T-helper 9 cell (primary cell): ENCODE results near the gene FAM131A.

Experiments used
- DNase-seq: peaks from one replicate; pipeline ENCODE4 v3.0.0-alpha.2; 2020

The FAM131A gene

DNA sequence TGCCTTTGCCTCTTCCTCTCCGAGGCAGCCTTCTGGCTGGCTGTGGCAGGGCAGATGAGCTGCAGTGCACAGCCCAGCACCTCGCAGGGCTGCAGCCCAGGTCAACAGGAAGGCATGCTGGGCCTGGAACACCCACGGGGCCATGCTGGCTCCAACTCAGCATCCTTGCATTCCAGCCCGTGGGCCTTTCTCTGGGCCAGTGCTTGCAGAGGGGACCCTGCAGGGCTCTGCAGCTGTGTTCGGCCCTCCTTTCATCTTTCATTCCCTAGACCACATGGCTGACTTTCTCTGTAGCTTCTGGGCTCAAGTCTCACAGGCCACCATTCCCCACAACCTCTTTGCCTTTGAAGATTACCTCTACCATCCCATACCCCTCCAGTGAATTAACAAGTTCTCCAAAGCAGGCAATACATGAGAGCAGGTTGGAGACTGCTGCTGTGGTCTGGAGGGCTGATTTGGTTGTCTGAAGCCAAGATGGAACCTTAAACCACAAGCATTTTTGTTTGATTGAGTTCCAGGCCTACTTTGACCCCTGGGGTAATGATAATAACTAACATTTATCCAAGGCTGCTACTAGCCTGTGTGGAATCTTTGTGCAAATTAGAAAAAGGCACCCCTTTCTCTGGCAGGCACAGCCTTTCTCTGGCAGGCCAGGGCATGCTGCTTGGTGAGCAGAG lies 5.9 kb downstream of the FAM131A start:
- no peak for DNase-seq

GRCh38 chr3:184344579-184345316 lies 7.3 kb downstream of the FAM131A start:
- DNase-seq = no peak

GRCh38 chr3:184345317-184346144 lies 8.1 kb downstream of the FAM131A start:
- DNase-seq = no peak

GRCh38 chr3:184346480-184347190 lies 9.2 kb downstream of the FAM131A start:
- no peak for DNase-seq

- no peak for DNase-seq
These were observed 10.1 kb downstream of the FAM131A start for GRCh38 chr3:184347321-184348056.

GRCh38 chr3:184348057-184348382 lies 10.6 kb downstream of the FAM131A start:
- DNase-seq = no peak

GRCh38 chr3:184349563-184350470 lies 12.4 kb downstream of the FAM131A start:
- no peak for DNase-seq

DNA sequence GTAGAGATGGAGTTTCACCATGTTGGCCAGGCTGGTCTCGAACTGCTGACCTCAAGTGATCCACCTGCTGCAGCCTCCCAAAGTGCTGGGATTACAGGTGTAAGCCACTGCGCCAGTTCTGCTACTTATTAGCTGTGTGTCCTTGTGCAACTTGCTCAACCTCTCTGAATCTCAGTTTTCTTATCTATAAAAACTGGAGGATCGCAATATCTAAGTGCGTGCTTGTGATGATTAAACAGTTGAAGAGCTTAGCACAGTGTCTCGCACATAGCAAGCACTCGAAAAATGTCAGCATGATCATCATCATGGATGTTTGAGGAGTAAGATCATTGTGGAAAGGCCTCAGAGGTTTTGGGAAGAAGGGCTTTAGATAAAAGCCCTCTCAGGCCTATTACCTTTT lies 13.2 kb downstream of the FAM131A start:
- DNase-seq = no peak

- no peak for DNase-seq
These were observed 14.2 kb downstream of the FAM131A start for GRCh38 chr3:184351511-184352148.

DNA sequence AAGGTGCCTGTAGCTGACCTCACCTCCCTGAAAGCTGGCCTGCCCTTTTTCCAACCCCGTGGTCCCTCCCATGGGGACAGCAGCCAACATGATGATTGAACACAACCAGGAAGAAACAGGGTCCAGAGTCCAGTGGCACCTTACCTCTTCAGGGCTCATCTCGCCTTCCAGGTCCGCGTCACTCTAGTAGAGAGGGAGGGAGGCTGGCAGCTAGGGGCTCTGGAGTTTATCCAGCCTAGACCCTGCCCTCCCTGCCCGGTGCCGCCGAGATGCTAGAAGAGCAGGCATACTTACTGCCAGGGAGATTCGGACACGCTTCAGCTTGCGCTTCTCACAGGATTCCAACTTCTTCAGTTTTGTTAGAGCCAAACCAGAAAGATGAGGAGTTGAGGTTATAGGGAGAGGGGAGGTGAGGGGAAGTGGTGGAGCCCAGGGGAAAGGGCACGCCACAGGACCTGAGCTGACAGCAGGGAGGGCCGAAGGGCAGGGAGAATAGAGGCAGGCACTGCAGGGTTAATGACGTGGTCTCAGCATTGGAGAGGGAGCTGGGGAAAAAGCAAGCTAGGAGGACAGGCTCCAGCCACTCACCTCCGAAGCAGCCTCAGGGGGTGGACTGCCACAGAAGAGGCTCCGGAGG lies 14.9 kb downstream of the FAM131A start:
- no peak for DNase-seq

DNA sequence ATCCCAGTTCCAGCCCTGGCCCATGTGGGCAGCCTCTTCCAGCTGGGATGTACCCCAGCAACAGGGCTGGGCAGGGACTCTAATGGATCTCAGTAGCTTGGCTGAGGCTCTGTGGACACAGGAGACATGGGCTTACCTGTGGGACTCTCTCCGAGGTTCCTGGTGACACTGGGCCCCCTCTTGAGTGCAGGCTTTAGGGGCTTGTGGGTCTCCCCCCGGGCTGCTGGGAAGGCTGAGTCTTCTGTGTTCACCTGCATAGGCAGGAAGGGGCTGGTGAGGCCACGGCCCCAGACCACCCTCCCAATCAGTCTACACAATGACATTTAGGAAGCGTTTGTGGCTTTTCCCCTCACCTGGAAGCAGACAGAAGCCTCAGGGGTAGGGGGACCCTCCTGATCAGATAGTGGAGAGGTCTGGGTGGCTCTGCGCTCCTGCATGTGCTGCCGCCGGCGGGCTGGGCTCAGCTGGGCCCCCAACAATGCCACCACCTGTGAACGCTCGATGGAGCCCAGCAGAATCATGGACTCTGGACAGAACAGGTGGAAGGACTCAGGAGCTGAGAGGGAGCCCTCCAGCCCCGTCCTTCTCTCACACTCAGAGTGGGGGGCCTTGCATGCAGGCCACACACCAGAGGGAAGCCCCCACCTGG lies 15.6 kb downstream of the FAM131A start:
- no peak for DNase-seq

DNA sequence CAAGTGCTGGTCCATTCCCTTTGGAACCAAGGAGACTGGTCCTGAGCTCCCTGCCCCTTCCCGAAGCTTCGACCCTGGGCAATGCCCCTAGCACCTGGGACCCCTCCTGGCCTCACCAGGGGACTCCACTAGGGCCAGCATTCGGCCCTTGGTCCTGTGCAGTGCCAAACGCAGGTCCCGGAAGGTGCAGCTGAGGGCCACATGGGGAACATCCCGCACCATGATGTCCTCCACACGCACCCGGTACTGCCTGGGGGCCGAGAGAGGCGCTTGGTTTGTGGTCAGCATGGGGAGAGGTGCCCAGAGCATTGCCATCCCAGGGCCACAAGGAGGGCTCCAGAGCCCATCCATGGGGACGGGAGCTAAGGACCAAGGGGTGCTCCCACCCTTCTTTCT lies 16.1 kb downstream of the FAM131A start:
- no peak for DNase-seq

DNA sequence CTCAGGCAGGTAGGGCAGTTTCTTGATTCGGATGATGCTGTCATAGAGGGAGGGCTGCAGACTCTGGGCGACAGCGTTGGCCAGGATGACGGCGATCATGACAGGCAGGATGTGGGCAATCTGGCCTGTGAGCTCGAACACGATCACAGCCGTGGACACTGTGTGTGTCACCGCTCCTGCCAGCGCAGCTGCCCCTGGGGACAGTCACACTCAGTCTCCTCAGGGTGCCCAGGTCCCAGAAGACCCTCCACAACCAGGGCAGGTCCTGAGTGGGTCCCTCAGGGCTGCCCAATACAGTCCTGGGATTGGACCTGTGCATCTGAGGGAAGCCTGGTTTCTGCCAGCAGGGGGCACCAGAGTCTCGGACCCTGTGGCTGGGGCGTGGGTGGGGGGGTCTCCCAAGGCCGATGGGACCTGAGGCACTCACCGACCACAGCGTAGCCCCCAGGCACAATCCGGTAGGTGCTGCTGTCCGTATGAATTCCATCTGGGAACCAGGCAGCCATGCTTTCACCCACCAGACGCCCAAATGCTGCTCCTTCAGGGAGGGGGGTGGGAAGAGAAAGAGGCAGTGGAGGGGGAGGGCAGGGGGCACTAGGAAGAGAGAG lies 16.8 kb downstream of the FAM131A start:
- DNase-seq = peak; percentile 64

GRCh38 chr3:184354754-184355153 lies 17.4 kb downstream of the FAM131A start:
- no peak for DNase-seq

DNA sequence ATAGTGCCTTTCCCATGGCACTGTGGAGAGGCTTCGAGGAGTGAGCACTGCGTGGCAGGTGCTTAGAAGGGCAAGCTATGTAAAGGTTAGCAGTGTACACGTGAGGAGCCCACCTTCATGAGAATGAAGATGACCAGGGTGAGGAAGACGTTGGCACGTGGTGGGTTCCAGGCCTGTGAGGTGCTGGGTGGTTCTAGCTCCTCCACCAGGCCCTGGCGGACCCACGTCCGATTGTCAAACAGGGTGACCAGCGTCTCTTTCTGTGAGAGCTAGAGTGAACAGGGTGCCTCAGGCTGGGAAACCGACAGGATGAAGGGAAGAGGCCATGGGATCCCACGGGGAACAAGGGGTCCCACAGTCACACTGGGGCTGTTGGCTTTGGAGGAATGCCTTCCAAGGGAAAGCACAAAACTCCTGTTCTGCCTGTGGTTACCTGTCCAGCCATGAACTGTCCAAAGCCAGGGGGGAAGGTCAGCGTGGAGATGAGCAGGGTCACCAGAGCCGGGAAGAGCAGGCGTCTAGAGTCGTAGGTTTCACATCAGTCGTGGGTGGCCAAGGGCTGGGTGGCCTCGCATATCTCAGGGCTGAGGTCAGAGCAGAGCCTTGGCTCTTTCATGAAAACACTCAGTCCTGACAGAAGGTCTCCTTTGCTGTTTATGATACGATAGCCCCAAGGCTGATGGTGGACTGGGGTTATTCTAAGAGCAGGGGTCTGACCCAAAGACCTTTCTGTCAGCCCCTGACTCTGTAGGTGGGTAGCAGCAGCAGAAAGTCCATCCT lies 18.1 kb downstream of the FAM131A start:
- no peak for DNase-seq

- DNase-seq = no peak
These were observed 20.1 kb downstream of the FAM131A start for GRCh38 chr3:184357248-184358123.

GRCh38 chr3:184358124-184358767 lies 20.8 kb downstream of the FAM131A start:
- DNase-seq = no peak
